ENCODE results near the gene ALPP. TPM values are rescaled to one million over a fixed set of nuclear protein-coding genes. Genes with fewer than 3 reads are reported as not detected.
"Not testable (repeated sequence)": the region's sequence is repeated elsewhere in the genome, so short reads cannot be mapped to it uniquely, and the experiment has no call there.

Gene ALPP
- total RNA-seq, 1 experiment from 2014 or later = 1.5 TPM

GRCh38 chr2:232406556-232407310, 28.2 kb downstream of the ALPP start, which contains the start of gene ALPG:
ALPG (plus strand) TSS chr2:232406844; CDS start chr2:232406895, 51 bp downstream.
- DNase-seq (ENCODE audit: low read depth) = no peak

- not testable (repeated sequence) for DNase-seq (ENCODE audit: low read depth)
These were observed 29.0 kb downstream of the ALPP start for GRCh38 chr2:232407428-232408150.

GRCh38 chr2:232408269-232408668, 29.7 kb downstream of the ALPP start:
- DNase-seq (ENCODE audit: low read depth) = not testable (repeated sequence)

- DNase-seq (ENCODE audit: low read depth) = not testable (repeated sequence)
These were observed 31.1 kb downstream of the ALPP start for GRCh38 chr2:232409617-232410016.

GRCh38 chr2:232410238-232410900, 31.8 kb downstream of the ALPP start:
- DNase-seq (ENCODE audit: low read depth) = no peak

- DNase-seq (ENCODE audit: low read depth) = no peak
These were observed 33.5 kb downstream of the ALPP start for GRCh38 chr2:232411901-232412629.

GRCh38 chr2:232412986-232413385, 34.4 kb downstream of the ALPP start:
- no peak for DNase-seq (ENCODE audit: low read depth)

- no peak for DNase-seq (ENCODE audit: low read depth)
These were observed 36.7 kb downstream of the ALPP start for GRCh38 chr2:232415138-232415690.

- no peak for DNase-seq (ENCODE audit: low read depth)
These were observed 37.4 kb downstream of the ALPP start for GRCh38 chr2:232415736-232416520.

GRCh38 chr2:232416521-232417470, 38.2 kb downstream of the ALPP start:
- no peak for DNase-seq (ENCODE audit: low read depth)

GRCh38 chr2:232417489-232417888, 38.9 kb downstream of the ALPP start:
- no peak for DNase-seq (ENCODE audit: low read depth)

- no peak for DNase-seq (ENCODE audit: low read depth)
These were observed 39.5 kb downstream of the ALPP start for GRCh38 chr2:232418056-232418455.

- peak; percentile 42 for DNase-seq (ENCODE audit: low read depth)
These were observed 40.1 kb downstream of the ALPP start for GRCh38 chr2:232418466-232419244.

- no peak for DNase-seq (ENCODE audit: low read depth)
These were observed 40.9 kb downstream of the ALPP start for GRCh38 chr2:232419245-232420072.

GRCh38 chr2:232420073-232420454, 41.5 kb downstream of the ALPP start:
- no peak for DNase-seq (ENCODE audit: low read depth)

GRCh38 chr2:232420463-232421188, 42.1 kb downstream of the ALPP start:
- DNase-seq (ENCODE audit: low read depth) = no peak

- no peak for DNase-seq (ENCODE audit: low read depth)
These were observed 42.7 kb downstream of the ALPP start for GRCh38 chr2:232421189-232421785.

Data from M059J (cell line).